ENCODE data around the gene SLC4A4.

DNA sequence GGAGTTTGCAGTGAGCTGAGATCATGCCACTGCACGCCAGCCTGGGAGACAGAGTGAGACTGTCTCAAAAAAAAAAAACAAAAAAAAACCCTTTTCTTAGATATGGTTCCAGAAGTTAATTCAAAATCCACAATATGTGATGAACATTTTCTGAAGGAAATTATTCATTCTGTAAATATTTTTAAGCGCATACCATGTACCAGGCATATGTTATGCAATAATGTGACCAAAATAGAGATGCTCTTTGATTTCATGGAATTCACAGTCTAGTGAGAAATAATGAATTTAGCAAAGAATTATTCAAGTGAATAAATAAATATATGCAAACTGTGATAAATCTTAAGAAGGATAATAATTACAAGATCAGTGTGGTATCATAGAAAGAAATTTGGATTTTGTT lies 270.3 kb downstream of the SLC4A4 start:
- TF ChIP-seq CTCF (IDR thresholded peaks at IDR 0.05) (no peak), ZFX (IDR thresholded peaks at IDR 0.05; ENCODE audit: borderline replicate concordance) (no peak)

All from 22Rv1 (cell line).